Measurements from ENCODE around the gene FNDC7.
A peak's percentile ranks its signal among the peaks of the same experiment; 100 is the strongest.

The FNDC7 gene

DNA sequence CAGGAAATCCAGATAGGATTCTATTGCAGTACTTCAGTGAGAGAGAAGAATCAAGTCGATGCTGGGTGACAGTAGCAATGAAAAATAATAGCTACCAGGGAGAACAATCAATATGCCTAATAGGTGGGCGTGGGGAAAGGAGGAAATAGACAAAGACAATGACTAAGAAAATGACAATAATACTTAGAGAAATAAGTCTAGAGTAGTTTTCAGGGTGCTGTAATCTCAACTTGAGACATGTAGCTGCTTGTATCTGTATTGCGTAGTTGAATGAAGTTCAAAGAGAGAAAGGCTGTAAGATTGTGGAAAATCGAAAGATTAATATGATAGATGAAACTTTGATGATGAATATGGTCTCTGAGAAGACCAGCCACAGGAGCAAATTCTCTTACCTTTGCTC, 36.4 kb downstream of the FNDC7 start:
- TF ChIP-seq, protein P1, sequence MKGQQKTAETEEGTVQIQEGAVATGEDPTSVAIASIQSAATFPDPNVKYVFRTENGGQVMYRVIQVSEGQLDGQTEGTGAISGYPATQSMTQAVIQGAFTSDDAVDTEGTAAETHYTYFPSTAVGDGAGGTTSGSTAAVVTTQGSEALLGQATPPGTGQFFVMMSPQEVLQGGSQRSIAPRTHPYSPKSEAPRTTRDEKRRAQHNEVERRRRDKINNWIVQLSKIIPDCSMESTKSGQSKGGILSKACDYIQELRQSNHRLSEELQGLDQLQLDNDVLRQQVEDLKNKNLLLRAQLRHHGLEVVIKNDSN (IDR thresholded peaks at IDR 0.05): no peak
- TF ChIP-seq TCF12 (IDR thresholded peaks at IDR 0.05; ENCODE audit: low read depth): no peak
- TF ChIP-seq, protein P2, sequence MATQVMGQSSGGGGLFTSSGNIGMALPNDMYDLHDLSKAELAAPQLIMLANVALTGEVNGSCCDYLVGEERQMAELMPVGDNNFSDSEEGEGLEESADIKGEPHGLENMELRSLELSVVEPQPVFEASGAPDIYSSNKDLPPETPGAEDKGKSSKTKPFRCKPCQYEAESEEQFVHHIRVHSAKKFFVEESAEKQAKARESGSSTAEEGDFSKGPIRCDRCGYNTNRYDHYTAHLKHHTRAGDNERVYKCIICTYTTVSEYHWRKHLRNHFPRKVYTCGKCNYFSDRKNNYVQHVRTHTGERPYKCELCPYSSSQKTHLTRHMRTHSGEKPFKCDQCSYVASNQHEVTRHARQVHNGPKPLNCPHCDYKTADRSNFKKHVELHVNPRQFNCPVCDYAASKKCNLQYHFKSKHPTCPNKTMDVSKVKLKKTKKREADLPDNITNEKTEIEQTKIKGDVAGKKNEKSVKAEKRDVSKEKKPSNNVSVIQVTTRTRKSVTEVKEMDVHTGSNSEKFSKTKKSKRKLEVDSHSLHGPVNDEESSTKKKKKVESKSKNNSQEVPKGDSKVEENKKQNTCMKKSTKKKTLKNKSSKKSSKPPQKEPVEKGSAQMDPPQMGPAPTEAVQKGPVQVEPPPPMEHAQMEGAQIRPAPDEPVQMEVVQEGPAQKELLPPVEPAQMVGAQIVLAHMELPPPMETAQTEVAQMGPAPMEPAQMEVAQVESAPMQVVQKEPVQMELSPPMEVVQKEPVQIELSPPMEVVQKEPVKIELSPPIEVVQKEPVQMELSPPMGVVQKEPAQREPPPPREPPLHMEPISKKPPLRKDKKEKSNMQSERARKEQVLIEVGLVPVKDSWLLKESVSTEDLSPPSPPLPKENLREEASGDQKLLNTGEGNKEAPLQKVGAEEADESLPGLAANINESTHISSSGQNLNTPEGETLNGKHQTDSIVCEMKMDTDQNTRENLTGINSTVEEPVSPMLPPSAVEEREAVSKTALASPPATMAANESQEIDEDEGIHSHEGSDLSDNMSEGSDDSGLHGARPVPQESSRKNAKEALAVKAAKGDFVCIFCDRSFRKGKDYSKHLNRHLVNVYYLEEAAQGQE (IDR thresholded peaks at IDR 0.05; ENCODE audit: low read depth): no peak

DNA sequence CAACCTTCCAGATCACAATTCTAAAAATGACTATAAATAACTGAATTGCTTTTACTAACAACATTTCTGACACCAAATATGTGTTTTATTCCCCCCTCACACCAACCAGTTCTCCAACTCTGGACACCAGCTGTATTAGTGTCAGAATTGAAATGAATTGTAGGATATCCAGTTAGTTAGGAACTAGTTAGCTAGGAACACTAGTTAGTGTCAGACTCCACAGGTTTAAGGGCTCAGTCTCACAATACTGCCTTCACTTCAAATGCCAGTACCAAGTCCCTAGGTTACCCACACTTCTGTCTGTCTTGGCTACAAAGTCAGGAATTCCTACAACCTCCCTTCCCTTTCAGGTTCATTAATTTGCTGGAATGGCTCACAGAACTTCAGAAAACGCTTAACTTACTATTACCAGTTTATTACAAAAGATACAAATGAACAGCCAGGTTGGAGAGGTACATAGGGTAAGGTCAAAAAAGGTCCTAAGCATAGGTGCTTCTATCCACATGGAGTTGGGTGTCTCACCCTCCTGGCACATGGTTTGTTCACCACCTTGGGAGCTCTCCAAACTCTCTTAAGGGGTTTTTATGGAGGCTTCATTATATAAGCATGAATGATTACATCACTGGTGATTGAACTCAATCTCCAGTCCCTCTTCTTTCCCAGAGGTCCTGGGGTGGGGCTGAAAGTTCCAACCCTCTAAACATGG, 37.9 kb downstream of the FNDC7 start:
- TF ChIP-seq RAD21 (IDR thresholded peaks at IDR 0.05; ENCODE audit: low read depth) (no peak), CREB1 (IDR thresholded peaks at IDR 0.05; ENCODE audit: low read depth) (no peak), FOXM1 (IDR thresholded peaks at IDR 0.05; ENCODE audit: borderline replicate concordance, low read depth) (peak; percentile 22; the same call in 1 of the 2 replicates), EP300 (IDR thresholded peaks at IDR 0.05; ENCODE audit: borderline replicate concordance) (peak; percentile 32; the same call in 1 of the 2 replicates), TCF12 (IDR thresholded peaks at IDR 0.05; ENCODE audit: low read depth) (no peak; the same call in 1 of the 2 replicates), YY1 (IDR thresholded peaks at IDR 0.05; ENCODE audit: low read depth) (no peak), ZBTB7A (IDR thresholded peaks at IDR 0.05; ENCODE audit: low read depth) (no peak), CEBPB (IDR thresholded peaks at IDR 0.05) (no peak), TEAD4 (IDR thresholded peaks at IDR 0.05) (peak; percentile 81), TAF1 (IDR thresholded peaks at IDR 0.05; ENCODE audit: low read depth) (no peak), EGR1 (IDR thresholded peaks at IDR 0.05) (no peak), NFIC (IDR thresholded peaks at IDR 0.05) (0 out of 2 replicates have a peak, but pooled peaks have one; percentile 21)
- TF ChIP-seq, protein P3, sequence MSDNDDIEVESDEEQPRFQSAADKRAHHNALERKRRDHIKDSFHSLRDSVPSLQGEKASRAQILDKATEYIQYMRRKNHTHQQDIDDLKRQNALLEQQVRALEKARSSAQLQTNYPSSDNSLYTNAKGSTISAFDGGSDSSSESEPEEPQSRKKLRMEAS (IDR thresholded peaks at IDR 0.05): peak; percentile 80
- TF ChIP-seq, protein P2 (IDR thresholded peaks at IDR 0.05; ENCODE audit: low read depth): peak; percentile 33; the same call in 1 of the 2 replicates
- TF ChIP-seq, protein P1 (IDR thresholded peaks at IDR 0.05): no peak

DNA sequence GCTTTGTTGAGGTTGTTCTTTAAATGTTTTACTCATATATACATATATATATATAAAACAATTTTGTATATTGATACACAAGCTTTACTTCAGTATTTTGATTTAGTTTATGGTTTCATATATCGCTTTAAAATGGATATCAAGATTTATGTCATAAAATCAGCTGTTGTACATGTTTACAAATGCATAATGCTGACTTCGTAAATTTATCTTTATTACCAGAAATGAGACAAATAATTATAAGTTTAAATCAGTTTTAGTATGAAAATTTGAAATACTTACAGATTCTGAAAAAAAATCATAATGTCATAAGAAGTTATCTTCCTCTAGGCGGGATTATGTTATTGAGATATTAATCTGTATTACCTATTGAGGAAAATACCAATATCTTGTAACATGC, 40.7 kb downstream of the FNDC7 start:
- no peak for TF ChIP-seq NFIC (IDR thresholded peaks at IDR 0.05)
- TF ChIP-seq EGR1 (IDR thresholded peaks at IDR 0.05): no peak
- no peak for TF ChIP-seq CREB1 (IDR thresholded peaks at IDR 0.05; ENCODE audit: low read depth)
- no peak for TF ChIP-seq TCF12 (IDR thresholded peaks at IDR 0.05; ENCODE audit: low read depth)
- TF ChIP-seq RAD21 (IDR thresholded peaks at IDR 0.05; ENCODE audit: low read depth): no peak
- no peak for TF ChIP-seq YY1 (IDR thresholded peaks at IDR 0.05; ENCODE audit: low read depth)
- no peak for TF ChIP-seq CEBPB (IDR thresholded peaks at IDR 0.05)
- TF ChIP-seq, protein P1 (IDR thresholded peaks at IDR 0.05): no peak
- no peak for TF ChIP-seq FOXM1 (IDR thresholded peaks at IDR 0.05; ENCODE audit: borderline replicate concordance, low read depth)
- TF ChIP-seq TEAD4 (IDR thresholded peaks at IDR 0.05): no peak
- TF ChIP-seq, protein P2 (IDR thresholded peaks at IDR 0.05; ENCODE audit: low read depth): no peak
- TF ChIP-seq, protein P3 (IDR thresholded peaks at IDR 0.05): no peak
- TF ChIP-seq TAF1 (IDR thresholded peaks at IDR 0.05; ENCODE audit: low read depth): no peak
- TF ChIP-seq ZBTB7A (IDR thresholded peaks at IDR 0.05; ENCODE audit: low read depth): no peak
- no peak for TF ChIP-seq EP300 (IDR thresholded peaks at IDR 0.05; ENCODE audit: borderline replicate concordance)

DNA sequence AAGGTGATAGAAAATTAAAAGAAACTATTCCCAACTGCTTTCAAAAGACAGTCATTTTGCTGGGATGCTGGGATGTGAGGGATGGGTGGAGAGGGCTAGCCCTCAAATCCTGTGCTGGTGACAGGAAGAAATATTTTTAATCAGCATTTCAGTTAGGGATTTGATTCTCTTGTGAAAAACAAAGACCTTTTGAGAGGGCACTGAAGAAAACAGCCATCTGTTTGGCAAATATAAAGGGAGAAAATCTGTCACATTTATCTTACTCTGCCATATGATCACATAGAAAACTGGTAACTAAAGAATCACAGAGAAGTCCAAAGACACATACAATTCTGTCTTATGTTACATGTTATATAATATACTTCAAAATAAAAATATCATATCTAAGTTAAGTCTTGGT, 46.1 kb downstream of the FNDC7 start:
- TF ChIP-seq CEBPB (IDR thresholded peaks at IDR 0.05) (no peak), NFIC (IDR thresholded peaks at IDR 0.05) (no peak), YY1 (IDR thresholded peaks at IDR 0.05; ENCODE audit: low read depth) (no peak)
- TF ChIP-seq, protein P1 (IDR thresholded peaks at IDR 0.05): no peak

Data from Ishikawa (cell line).